ENCODE results near the gene PKLR. TPM values are rescaled to one million over a fixed set of nuclear protein-coding genes. Genes with fewer than 3 reads are reported as not detected.
"Not testable (repeated sequence)": the region's sequence is repeated elsewhere in the genome, so short reads cannot be mapped to it uniquely, and the experiment has no call there.

Gene PKLR
- total RNA-seq, 1 donor from 2014 or later = not detected

GRCh38 chr1:155251566-155251965 is 49.7 kb downstream of the PKLR start:
- H3K27me3 Mint-ChIP-seq (ENCODE audit: unreplicated experiment) = peaks cover 12% of the 10 kb centered on the region
- TF ChIP-seq, protein P1, sequence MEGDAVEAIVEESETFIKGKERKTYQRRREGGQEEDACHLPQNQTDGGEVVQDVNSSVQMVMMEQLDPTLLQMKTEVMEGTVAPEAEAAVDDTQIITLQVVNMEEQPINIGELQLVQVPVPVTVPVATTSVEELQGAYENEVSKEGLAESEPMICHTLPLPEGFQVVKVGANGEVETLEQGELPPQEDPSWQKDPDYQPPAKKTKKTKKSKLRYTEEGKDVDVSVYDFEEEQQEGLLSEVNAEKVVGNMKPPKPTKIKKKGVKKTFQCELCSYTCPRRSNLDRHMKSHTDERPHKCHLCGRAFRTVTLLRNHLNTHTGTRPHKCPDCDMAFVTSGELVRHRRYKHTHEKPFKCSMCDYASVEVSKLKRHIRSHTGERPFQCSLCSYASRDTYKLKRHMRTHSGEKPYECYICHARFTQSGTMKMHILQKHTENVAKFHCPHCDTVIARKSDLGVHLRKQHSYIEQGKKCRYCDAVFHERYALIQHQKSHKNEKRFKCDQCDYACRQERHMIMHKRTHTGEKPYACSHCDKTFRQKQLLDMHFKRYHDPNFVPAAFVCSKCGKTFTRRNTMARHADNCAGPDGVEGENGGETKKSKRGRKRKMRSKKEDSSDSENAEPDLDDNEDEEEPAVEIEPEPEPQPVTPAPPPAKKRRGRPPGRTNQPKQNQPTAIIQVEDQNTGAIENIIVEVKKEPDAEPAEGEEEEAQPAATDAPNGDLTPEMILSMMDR (IDR thresholded peaks at IDR 0.05; ENCODE audit: partially characterized antibody, unreplicated experiment) = no peak
- no peak overlapping the region for H3K27ac Mint-ChIP-seq (ENCODE audit: unreplicated experiment)
- peaks cover 24% of the 10 kb centered on the region for H3K4me1 Mint-ChIP-seq (ENCODE audit: low read depth, unreplicated experiment)
- no peak overlapping the region for H3K4me3 Mint-ChIP-seq (ENCODE audit: unreplicated experiment)
- H3K36me3 Mint-ChIP-seq (ENCODE audit: unreplicated experiment) = peaks cover 2% of the 10 kb centered on the region
- H3K9me3 Mint-ChIP-seq (ENCODE audit: unreplicated experiment) = peaks cover 11% of the 10 kb centered on the region
- peak; percentile 33 for DNase-seq

GRCh38 chr1:155250633-155251449 is 50.4 kb downstream of the PKLR start:
- Mint-ChIP-seq H3K36me3 (ENCODE audit: unreplicated experiment) (peaks cover 7% of the 10 kb centered on the region), H3K4me3 (ENCODE audit: unreplicated experiment) (peak overlapping the region; percentile 64), H3K27ac (ENCODE audit: unreplicated experiment) (peak overlapping the region; percentile 55), H3K27me3 (ENCODE audit: unreplicated experiment) (peaks cover 12% of the 10 kb centered on the region), H3K4me1 (ENCODE audit: low read depth, unreplicated experiment) (peaks cover 22% of the 10 kb centered on the region), H3K9me3 (ENCODE audit: unreplicated experiment) (peaks cover 11% of the 10 kb centered on the region)
- peak; percentile 100 for DNase-seq
- TF ChIP-seq, protein P1 (IDR thresholded peaks at IDR 0.05; ENCODE audit: partially characterized antibody, unreplicated experiment) = peak; percentile 98

DNA sequence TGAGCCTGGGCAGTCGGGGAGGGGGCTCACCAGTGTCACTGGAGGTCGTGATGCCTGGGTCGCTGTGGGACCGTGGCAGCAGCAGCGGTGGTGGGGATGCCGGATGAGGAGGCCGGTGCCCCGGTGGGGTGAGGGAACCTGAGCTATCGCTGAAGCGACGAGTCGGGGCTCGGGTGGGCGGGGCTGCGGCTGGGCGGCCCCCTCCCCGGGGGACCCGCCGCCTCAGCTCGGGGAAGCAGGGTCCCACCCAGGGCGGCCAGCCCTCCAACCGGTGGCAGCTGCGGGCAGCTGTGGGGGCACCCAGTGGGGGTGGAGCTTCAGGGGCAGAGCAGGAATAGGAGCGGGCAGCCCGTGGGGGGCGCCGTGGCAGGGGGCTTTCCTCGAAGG is 51.0 kb downstream of the PKLR start:
- H3K27ac Mint-ChIP-seq (ENCODE audit: unreplicated experiment) = no peak overlapping the region
- H3K4me1 Mint-ChIP-seq (ENCODE audit: low read depth, unreplicated experiment) = peaks cover 24% of the 10 kb centered on the region
- TF ChIP-seq, protein P1 (IDR thresholded peaks at IDR 0.05; ENCODE audit: partially characterized antibody, unreplicated experiment) = no peak
- no peak overlapping the region for H3K4me3 Mint-ChIP-seq (ENCODE audit: unreplicated experiment)
- peaks cover 14% of the 10 kb centered on the region for H3K27me3 Mint-ChIP-seq (ENCODE audit: unreplicated experiment)
- H3K9me3 Mint-ChIP-seq (ENCODE audit: unreplicated experiment) = peaks cover 12% of the 10 kb centered on the region
- H3K36me3 Mint-ChIP-seq (ENCODE audit: unreplicated experiment) = peaks cover 7% of the 10 kb centered on the region
- DNase-seq = no peak

GRCh38 chr1:155247667-155248553 is 53.3 kb downstream of the PKLR start:
- Mint-ChIP-seq H3K9me3 (ENCODE audit: unreplicated experiment) (peaks cover 15% of the 10 kb centered on the region), H3K4me1 (ENCODE audit: low read depth, unreplicated experiment) (peaks cover 16% of the 10 kb centered on the region), H3K27ac (ENCODE audit: unreplicated experiment) (no peak overlapping the region), H3K36me3 (ENCODE audit: unreplicated experiment) (peaks cover 7% of the 10 kb centered on the region), H3K27me3 (ENCODE audit: unreplicated experiment) (peaks cover 18% of the 10 kb centered on the region), H3K4me3 (ENCODE audit: unreplicated experiment) (no peak overlapping the region)
- TF ChIP-seq, protein P1 (IDR thresholded peaks at IDR 0.05; ENCODE audit: partially characterized antibody, unreplicated experiment) = no peak
- no peak for DNase-seq

- peaks cover 15% of the 10 kb centered on the region for H3K9me3 Mint-ChIP-seq (ENCODE audit: unreplicated experiment)
- H3K4me1 Mint-ChIP-seq (ENCODE audit: low read depth, unreplicated experiment) = peaks cover 12% of the 10 kb centered on the region
- not testable (repeated sequence) for DNase-seq; H3K36me3 Mint-ChIP-seq (ENCODE audit: unreplicated experiment)
- peaks cover 16% of the 10 kb centered on the region for H3K27me3 Mint-ChIP-seq (ENCODE audit: unreplicated experiment)
- H3K4me3 Mint-ChIP-seq (ENCODE audit: unreplicated experiment) = peak overlapping the region; percentile 8
- H3K27ac Mint-ChIP-seq (ENCODE audit: unreplicated experiment) = peak overlapping the region; percentile 8
These were observed 54.4 kb downstream of the PKLR start for GRCh38 chr1:155246796-155247195.
